ENCODE data around the gene PSME1. TPM values are rescaled to one million over a fixed set of nuclear protein-coding genes. Genes with fewer than 3 reads are reported as not detected.
A peak's percentile ranks its signal among the peaks of the same experiment; 100 is the strongest.

PSME1 gene
- total and polyA plus RNA-seq, 2 of the 13 experiments (the other 11 are each of a cell fraction or from before 2014, with no cell fraction given) = 159 to 608 TPM

GRCh38 chr14:24088095-24088494 lies 47.9 kb upstream of the PSME1 start (continued):
- TF ChIP-seq, protein P1, sequence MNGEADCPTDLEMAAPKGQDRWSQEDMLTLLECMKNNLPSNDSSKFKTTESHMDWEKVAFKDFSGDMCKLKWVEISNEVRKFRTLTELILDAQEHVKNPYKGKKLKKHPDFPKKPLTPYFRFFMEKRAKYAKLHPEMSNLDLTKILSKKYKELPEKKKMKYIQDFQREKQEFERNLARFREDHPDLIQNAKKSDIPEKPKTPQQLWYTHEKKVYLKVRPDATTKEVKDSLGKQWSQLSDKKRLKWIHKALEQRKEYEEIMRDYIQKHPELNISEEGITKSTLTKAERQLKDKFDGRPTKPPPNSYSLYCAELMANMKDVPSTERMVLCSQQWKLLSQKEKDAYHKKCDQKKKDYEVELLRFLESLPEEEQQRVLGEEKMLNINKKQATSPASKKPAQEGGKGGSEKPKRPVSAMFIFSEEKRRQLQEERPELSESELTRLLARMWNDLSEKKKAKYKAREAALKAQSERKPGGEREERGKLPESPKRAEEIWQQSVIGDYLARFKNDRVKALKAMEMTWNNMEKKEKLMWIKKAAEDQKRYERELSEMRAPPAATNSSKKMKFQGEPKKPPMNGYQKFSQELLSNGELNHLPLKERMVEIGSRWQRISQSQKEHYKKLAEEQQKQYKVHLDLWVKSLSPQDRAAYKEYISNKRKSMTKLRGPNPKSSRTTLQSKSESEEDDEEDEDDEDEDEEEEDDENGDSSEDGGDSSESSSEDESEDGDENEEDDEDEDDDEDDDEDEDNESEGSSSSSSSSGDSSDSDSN (CRISPR knock-in tag; IDR thresholded peaks at IDR 0.05) = 0 out of 2 replicates have a peak, but pooled peaks have one; percentile 33
- 0 out of 2 replicates have a peak, but pooled peaks have one; percentile 12 for TF ChIP-seq HNF4A (CRISPR knock-in tag; IDR thresholded peaks at IDR 0.05)
- TF ChIP-seq ZFY (CRISPR knock-in tag; IDR thresholded peaks at IDR 0.05) = peak; percentile 22; the same call in 1 of the 2 replicates
- 0 out of 2 replicates have a peak, but pooled peaks have one; percentile 28 for TF ChIP-seq ZNF891 (CRISPR knock-in tag; IDR thresholded peaks at IDR 0.05)
- peak; percentile 27; the same call in 1 of the 2 replicates for TF ChIP-seq MYC (CRISPR knock-in tag; IDR thresholded peaks at IDR 0.05; ENCODE audit: borderline replicate concordance)

DNA sequence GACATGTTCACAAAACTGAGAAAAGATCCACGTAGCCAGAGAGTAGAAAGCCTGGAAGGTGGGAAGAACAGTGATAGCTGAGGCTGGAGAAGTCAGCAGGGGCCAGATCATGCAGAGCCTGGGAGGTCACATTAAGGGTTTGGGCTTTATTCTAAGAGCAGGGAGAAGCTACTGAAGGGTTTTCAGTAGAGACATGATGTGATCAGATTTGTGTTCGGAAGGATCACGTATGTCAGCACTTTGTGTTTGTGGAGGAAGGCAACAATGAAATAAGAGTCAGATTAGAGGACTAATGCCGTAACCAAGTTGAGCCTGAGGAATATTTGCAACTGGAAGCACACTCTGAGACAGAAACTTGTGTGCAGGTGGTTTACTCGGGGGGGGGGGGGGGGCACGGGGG lies 46.1 kb upstream of the PSME1 start:
- H3K4me2 ChIP-seq (ENCODE audit: low read depth, low read length) = no peak overlapping the region
- no peak overlapping the region for H3K4me3 ChIP-seq (replicated peaks in 1 of 3; ENCODE audit: insufficient read depth in 1 of 3, low read depth in 2 of 3, low read length in 3 of 3)
- peaks cover 2 to 15% of the 10 kb centered on the region in 2 experiments; a peak in 3 of 5 replicates for H3K27me3 ChIP-seq (ENCODE audit: control insufficient read depth in 1 of 2, insufficient read depth in 2 of 2, low read length in 2 of 2)
- peaks cover 7% of the 10 kb centered on the region for H3K79me2 ChIP-seq (ENCODE audit: insufficient read depth, low read length)
- in situ Hi-C loops (cut with HindIII; ENCODE audit: extremely low pct_ligation_motif_present, low pct_unique_long_range_greater_than_20kb) = loop anchor here (5.0 kb wide), 2 partner anchors 33 to 78 kb away; no protein-coding TSS in a partner anchor
- H4K20me1 ChIP-seq (ENCODE audit: insufficient read depth, low read length) = no peaks in the 10 kb centered on the region
- FAIRE-seq (no peak), DNase-seq (ENCODE audit: low spot score) (no peak), ATAC-seq (no peak)
- H2AFZ ChIP-seq (ENCODE audit: low read length) = no peak overlapping the region
- POLR2A ChIA-PET = interaction anchor here (1.0 to 14.4 kb wide), 10 partner anchors 9 to 106 kb away, joined by 3 to 627 read pairs (median 8); partner anchors contain the start of genes CARMIL3, DCAF11, IRF9 and NRL
- WGBS (ENCODE audit: low lambda C conversion rate) = 53% methylated on average over 6 of the region's 6 CpGs
- H3K9me3 ChIP-seq (ENCODE audit: low read length) = no peaks in the 10 kb centered on the region
- H3K9ac ChIP-seq (ENCODE audit: insufficient read depth, low read depth, low read length) = no peak overlapping the region
- H3K4me1 ChIP-seq (ENCODE audit: insufficient read depth, low read length) = peaks cover 53% of the 10 kb centered on the region
- no peaks in the 10 kb centered on the region for H3K36me3 ChIP-seq (replicated peaks in 1 of 2; ENCODE audit: control insufficient read depth in 1 of 2, insufficient read depth in 2 of 2, low read length in 2 of 2)
- H3K27ac ChIP-seq (ENCODE audit: extremely low read length, insufficient read depth, low read length) = no peak overlapping the region
- no TSS peak for BruUV-seq (replicated peaks)
- CTCF ChIA-PET (ENCODE audit: low intra/inter-chr PET ratio, low total read pairs) = interaction anchor here (0.7 to 4.2 kb wide), 11 partner anchors 8 to 115 kb away, joined by 3 to 109 read pairs (median 4); partner anchors contain the start of gene IRF9
- intact Hi-C loops (cut with micrococcal nuclease; ENCODE audit: unreplicated experiment) = loop anchor here (1.0 to 5.0 kb wide), 6 partner anchors 18 to 478 kb away; no protein-coding TSS in a partner anchor
- TF ChIP-seq ZNF207 (IDR thresholded peaks at IDR 0.05; ENCODE audit: borderline replicate concordance) (no peak), ZNF160 (CRISPR knock-in tag; IDR thresholded peaks at IDR 0.05) (no peak), MAFF (IDR thresholded peaks at IDR 0.05; ENCODE audit: low read depth, low read length) (peak; percentile 60), SALL1 (CRISPR knock-in tag; IDR thresholded peaks at IDR 0.05) (no peak), ZNF24 (IDR thresholded peaks at IDR 0.05) (no peak), MAFK (conservative IDR thresholded peaks at IDR 0.05 in 1 of 2, IDR thresholded peaks at IDR 0.05 in 1 of 2; ENCODE audit: low read length in 2 of 2) (peak; percentile 71 to 85; a peak in 3 of 4 replicates), THAP7 (CRISPR knock-in tag; IDR thresholded peaks at IDR 0.05) (peak; percentile 67; the same call in 1 of the 2 replicates)
- TF ChIP-seq, protein P2, sequence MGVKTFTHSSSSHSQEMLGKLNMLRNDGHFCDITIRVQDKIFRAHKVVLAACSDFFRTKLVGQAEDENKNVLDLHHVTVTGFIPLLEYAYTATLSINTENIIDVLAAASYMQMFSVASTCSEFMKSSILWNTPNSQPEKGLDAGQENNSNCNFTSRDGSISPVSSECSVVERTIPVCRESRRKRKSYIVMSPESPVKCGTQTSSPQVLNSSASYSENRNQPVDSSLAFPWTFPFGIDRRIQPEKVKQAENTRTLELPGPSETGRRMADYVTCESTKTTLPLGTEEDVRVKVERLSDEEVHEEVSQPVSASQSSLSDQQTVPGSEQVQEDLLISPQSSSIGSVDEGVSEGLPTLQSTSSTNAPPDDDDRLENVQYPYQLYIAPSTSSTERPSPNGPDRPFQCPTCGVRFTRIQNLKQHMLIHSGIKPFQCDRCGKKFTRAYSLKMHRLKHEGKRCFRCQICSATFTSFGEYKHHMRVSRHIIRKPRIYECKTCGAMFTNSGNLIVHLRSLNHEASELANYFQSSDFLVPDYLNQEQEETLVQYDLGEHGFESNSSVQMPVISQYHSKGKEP (CRISPR knock-in tag; IDR thresholded peaks at IDR 0.05) = no peak

Measured in HepG2 (cell line).